Dendritic cell treated with granulocyte-macrophage colony-stimulating factor and Interleukin-4, amounts not matched to agents 40 ng/mL and 50 ng/mL, for 4 days (primary cell): ENCODE measurements around the gene SNAPC2.
"Not testable (repeated sequence)": the region's sequence is repeated elsewhere in the genome, so short reads cannot be mapped to it uniquely, and the experiment has no call there.

Experiments used
- H3K27ac Mint-ChIP-seq: one replicate; pipeline ENCODE4 v1.8.0; 2022; ENCODE audit warnings: mild to moderate bottlenecking, mixed read lengths
- H3K27me3 Mint-ChIP-seq: one replicate; pipeline ENCODE4 v1.8.0; 2022; ENCODE audit warnings: mild to moderate bottlenecking, mixed read lengths
- H3K36me3 Mint-ChIP-seq: one replicate; pipeline ENCODE4 v1.8.0; 2022; ENCODE audit warnings: low read depth, mixed read lengths
- H3K4me1 Mint-ChIP-seq: one replicate; pipeline ENCODE4 v1.8.0; 2022; ENCODE audit warnings: low read depth, mixed read lengths
- H3K4me3 Mint-ChIP-seq: one replicate; pipeline ENCODE4 v1.8.0; 2022; ENCODE audit warnings: mild to moderate bottlenecking, moderate library complexity, mixed read lengths
- H3K9me3 Mint-ChIP-seq: one replicate; pipeline ENCODE4 v1.8.0; 2022; ENCODE audit warnings: mixed read lengths
- intact Hi-C: fragments of 100-400 bp; cut with micrococcal nuclease; formaldehyde crosslinking; loops from one replicate; pipeline ENCODE4 v1.15.0; 2022

Gene SNAPC2

GRCh38 chr19:7883105-7883504 lies 37.0 kb upstream of the SNAPC2 start:
- Mint-ChIP-seq H3K4me1 (peaks cover 8% of the 10 kb centered on the region), H3K27me3 (peaks cover 39% of the 10 kb centered on the region), H3K9me3 (no peaks in the 10 kb centered on the region), H3K36me3 (no peaks in the 10 kb centered on the region), H3K27ac (no peak overlapping the region), H3K4me3 (no peak overlapping the region)
- intact Hi-C loops = no loop called here

- no peaks in the 10 kb centered on the region for H3K9me3 Mint-ChIP-seq
- H3K4me1 Mint-ChIP-seq = peaks cover 8% of the 10 kb centered on the region
- no peaks in the 10 kb centered on the region for H3K36me3 Mint-ChIP-seq
- H3K27ac Mint-ChIP-seq = no peak overlapping the region
- intact Hi-C loops = no loop called here
- peaks cover 48% of the 10 kb centered on the region for H3K27me3 Mint-ChIP-seq
- H3K4me3 Mint-ChIP-seq = no peak overlapping the region
These were observed 36.2 kb upstream of the SNAPC2 start for GRCh38 chr19:7883796-7884570.

GRCh38 chr19:7885818-7886217 lies 34.3 kb upstream of the SNAPC2 start:
- Mint-ChIP-seq H3K27ac (no peak overlapping the region), H3K36me3 (no peaks in the 10 kb centered on the region), H3K27me3 (peaks cover 66% of the 10 kb centered on the region), H3K4me1 (peaks cover 8% of the 10 kb centered on the region), H3K9me3 (no peaks in the 10 kb centered on the region), H3K4me3 (no peak overlapping the region)
- intact Hi-C loops = no loop called here

- Mint-ChIP-seq H3K27me3 (peaks cover 72% of the 10 kb centered on the region), H3K4me1 (peaks cover 8% of the 10 kb centered on the region), H3K4me3 (no peak overlapping the region), H3K27ac (no peak overlapping the region), H3K36me3 (no peaks in the 10 kb centered on the region), H3K9me3 (no peaks in the 10 kb centered on the region)
- intact Hi-C loops = no loop called here
These were observed 32.6 kb upstream of the SNAPC2 start for GRCh38 chr19:7887408-7888144.

- Mint-ChIP-seq H3K9me3 (no peaks in the 10 kb centered on the region), H3K27ac (no peak within 1 kb of the TSS), H3K36me3 (no peaks in the 10 kb centered on the region), H3K4me3 (no peak within 1 kb of the TSS), H3K27me3 (peaks cover 77% of the 10 kb centered on the region), H3K4me1 (peaks cover 8% of the 10 kb centered on the region)
- intact Hi-C loops = no loop called here
These were observed 31.9 kb upstream of the SNAPC2 start, which contains the start of gene LRRC8E for GRCh38 chr19:7888145-7888825. TSS of gene LRRC8E (plus strand) at chr19:7888510. CDS start at chr19:7895604, 7,094 bp downstream.

GRCh38 chr19:7888826-7889217 lies 31.3 kb upstream of the SNAPC2 start:
- Mint-ChIP-seq H3K27ac (no peak overlapping the region), H3K9me3 (no peaks in the 10 kb centered on the region), H3K4me1 (peaks cover 6% of the 10 kb centered on the region), H3K4me3 (no peak overlapping the region), H3K36me3 (no peaks in the 10 kb centered on the region), H3K27me3 (peaks cover 81% of the 10 kb centered on the region)
- intact Hi-C loops = no loop called here

- H3K36me3 Mint-ChIP-seq, H3K4me1 Mint-ChIP-seq, H3K27ac Mint-ChIP-seq, H3K9me3 Mint-ChIP-seq, H3K4me3 Mint-ChIP-seq, intact Hi-C loops: not testable (repeated sequence)
- H3K27me3 Mint-ChIP-seq = peaks cover 71% of the 10 kb centered on the region
These were observed 26.6 kb upstream of the SNAPC2 start for GRCh38 chr19:7893362-7894101.

GRCh38 chr19:7894612-7895309 lies 25.4 kb upstream of the SNAPC2 start:
- H3K9me3 Mint-ChIP-seq = no peaks in the 10 kb centered on the region
- intact Hi-C loops = no loop called here
- H3K36me3 Mint-ChIP-seq = no peaks in the 10 kb centered on the region

GRCh38 chr19:7895565-7895964 lies 24.6 kb upstream of the SNAPC2 start:
- Mint-ChIP-seq H3K27me3 (peaks cover 61% of the 10 kb centered on the region), H3K27ac (no peak overlapping the region), H3K9me3 (no peaks in the 10 kb centered on the region), H3K4me3 (no peak overlapping the region), H3K36me3 (no peaks in the 10 kb centered on the region), H3K4me1 (no peaks in the 10 kb centered on the region)
- intact Hi-C loops = no loop called here

More at GRCh38 chr19:7894612-7895309, 25.4 kb upstream of the SNAPC2 start:
- Mint-ChIP-seq H3K4me3 (no peak overlapping the region), H3K27ac (no peak overlapping the region), H3K27me3 (peaks cover 63% of the 10 kb centered on the region), H3K4me1 (no peaks in the 10 kb centered on the region)

- Mint-ChIP-seq H3K4me3 (no peak overlapping the region), H3K9me3 (no peaks in the 10 kb centered on the region), H3K36me3 (no peaks in the 10 kb centered on the region), H3K27me3 (peaks cover 46% of the 10 kb centered on the region), H3K4me1 (peaks cover under 1% of the 10 kb centered on the region), H3K27ac (no peak overlapping the region)
- intact Hi-C loops = no loop called here
These were observed 22.8 kb upstream of the SNAPC2 start for GRCh38 chr19:7897292-7897691.

- peaks cover 39% of the 10 kb centered on the region for H3K27me3 Mint-ChIP-seq
- intact Hi-C loops = no loop called here
- H3K4me3 Mint-ChIP-seq = no peak overlapping the region
- peaks cover 12% of the 10 kb centered on the region for H3K4me1 Mint-ChIP-seq
- H3K36me3 Mint-ChIP-seq = no peaks in the 10 kb centered on the region
- no peak overlapping the region for H3K27ac Mint-ChIP-seq
- H3K9me3 Mint-ChIP-seq = no peaks in the 10 kb centered on the region
These were observed 21.2 kb upstream of the SNAPC2 start for GRCh38 chr19:7898967-7899366.

GRCh38 chr19:7899751-7900378 lies 20.3 kb upstream of the SNAPC2 start:
- no peak overlapping the region for H3K4me3 Mint-ChIP-seq
- H3K27ac Mint-ChIP-seq = no peak overlapping the region
- intact Hi-C loops = no loop called here
- H3K36me3 Mint-ChIP-seq = peaks cover 7% of the 10 kb centered on the region
- H3K9me3 Mint-ChIP-seq = no peaks in the 10 kb centered on the region
- H3K4me1 Mint-ChIP-seq = peaks cover 17% of the 10 kb centered on the region
- peaks cover 30% of the 10 kb centered on the region for H3K27me3 Mint-ChIP-seq

- H3K27ac Mint-ChIP-seq = no peak overlapping the region
These were observed 19.7 kb upstream of the SNAPC2 start for GRCh38 chr19:7900401-7900870.

More at GRCh38 chr19:7900401-7900870, 19.7 kb upstream of the SNAPC2 start:
- Mint-ChIP-seq H3K4me1 (peaks cover 23% of the 10 kb centered on the region), H3K4me3 (no peak overlapping the region), H3K27me3 (peaks cover 26% of the 10 kb centered on the region), H3K36me3 (peaks cover 12% of the 10 kb centered on the region), H3K9me3 (no peaks in the 10 kb centered on the region)
- intact Hi-C loops = no loop called here
